A549 (cell line): ENCODE results near the gene SNX15.

ENCODE experiments used
- BHLHE40 ChIP-seq: IDR thresholded peaks from 2 replicates; pipeline ENCODE4 v1.6.1; 2012; ENCODE audit warnings: low read depth, low read length, inconsistent platforms
- CTCF ChIP-seq: fragments of >200 bp; sonication (Bioruptor Twin); formaldehyde crosslinking; IDR thresholded peaks from 3 replicates; pipeline ENCODE4 v1.5.1; 2016
- EP300 ChIP-seq, 2 experiments: fragments of >200 bp; sonication (Bioruptor Twin); formaldehyde crosslinking; IDR thresholded peaks; 2 replicates in 1 of 2; 3 replicates in 1 of 2; pipeline ENCODE4 v1.6.1; 2016 to 2017
- MAFK ChIP-seq: fragments of 450-650 bp; IDR thresholded peaks from 2 replicates; pipeline ENCODE4 v1.6.1; 2014; ENCODE audit not compliant: partially characterized antibody
- MYC ChIP-seq: IDR thresholded peaks from 2 replicates; pipeline ENCODE4 v1.6.1; 2012; ENCODE audit warnings: mild to moderate bottlenecking, inconsistent platforms, low read length, improper control_type of control experiment, borderline replicate concordance
- NR3C1 ChIP-seq: fragments of >200 bp; sonication (Bioruptor Twin); formaldehyde crosslinking; IDR thresholded peaks from 3 replicates; pipeline ENCODE4 v1.6.1; 2017
- POLR2A ChIP-seq: IDR thresholded peaks from 2 replicates; pipeline ENCODE4 v1.6.1; 2012; ENCODE audit warnings: mild to moderate bottlenecking, low read length
- USF2 ChIP-seq: fragments of 450-650 bp; IDR thresholded peaks from 2 replicates; pipeline ENCODE4 v1.6.1; 2014; ENCODE audit warnings: antibody characterized with exemption

GRCh38 chr11:65072631-65072966 is 45.4 kb downstream of the SNX15 start:
- TF ChIP-seq CTCF = no peak
- no peak for TF ChIP-seq MYC
- no peak for TF ChIP-seq BHLHE40
- no peak for TF ChIP-seq EP300 (IDR thresholded peaks at IDR 0.05)
- TF ChIP-seq POLR2A = no peak
- TF ChIP-seq NR3C1 = no peak
- no peak for TF ChIP-seq MAFK
- no peak for TF ChIP-seq USF2
